Smooth muscle cell (in vitro differentiated cells): ENCODE data around the gene ASIC2. TPM values are rescaled to one million over a fixed set of nuclear protein-coding genes. Genes with fewer than 3 reads are reported as not detected.

Source experiments
- DNase-seq: peaks from one replicate; lab custom pipeline; 2025; ENCODE audit not compliant: unreplicated experiment; lab: John Stamatoyannopoulos, UW
- H2AFZ ChIP-seq: fragments of 200-600 bp; sonication (generic); 2 replicates; pipeline ENCODE4 v1.6.0; 2016; ENCODE audit warnings: antibody characterized with exemption, low read depth, mild to moderate bottlenecking
- H3F3A ChIP-seq: fragments of 200-600 bp; sonication (generic); 2 replicates; pipeline ENCODE4 v1.6.0; 2017; ENCODE audit warnings: antibody characterized with exemption, low read depth
- H3K27ac ChIP-seq: fragments of 200-600 bp; sonication (generic); 2 replicates; pipeline ENCODE4 v1.5.1; 2016; ENCODE audit warnings: low read depth, mild to moderate bottlenecking
- H3K27me3 ChIP-seq: fragments of 200-600 bp; sonication (generic); 2 replicates; pipeline ENCODE4 v1.6.1; 2016; ENCODE audit warnings: low read depth, mild to moderate bottlenecking
- H3K36me3 ChIP-seq: fragments of 200-600 bp; sonication (generic); 2 replicates; pipeline ENCODE4 v1.5.1; 2016; ENCODE audit warnings: low read depth
- H3K4me1 ChIP-seq: fragments of 200-600 bp; sonication (generic); 2 replicates; pipeline ENCODE4 v1.5.1; 2016; ENCODE audit warnings: low read depth
- H3K4me2 ChIP-seq: fragments of 200-600 bp; sonication (generic); 2 replicates; pipeline ENCODE4 v1.6.0; 2016; ENCODE audit warnings: mild to moderate bottlenecking
- H3K4me3 ChIP-seq: fragments of 200-600 bp; sonication (generic); 2 replicates; pipeline ENCODE4 v1.5.1; 2016; ENCODE audit warnings: mild to moderate bottlenecking
- H3K79me2 ChIP-seq: fragments of 200-600 bp; sonication (generic); 2 replicates; pipeline ENCODE4 v1.6.0; 2016; ENCODE audit warnings: low read depth, mild to moderate bottlenecking
- H3K9ac ChIP-seq: fragments of 200-600 bp; sonication (generic); 2 replicates; pipeline ENCODE4 v1.6.0; 2016; ENCODE audit warnings: low read depth
- H3K9me3 ChIP-seq: fragments of 200-600 bp; sonication (generic); replicated peaks from 2 replicates; pipeline ENCODE4 v1.5.1; 2016; ENCODE audit warnings: low read depth
- H4K20me1 ChIP-seq: fragments of 200-600 bp; sonication (generic); 2 replicates; pipeline ENCODE4 v1.6.0; 2016; ENCODE audit warnings: low read depth
- CTCF ChIP-seq: fragments of 200-600 bp; sonication (generic); IDR thresholded peaks from 2 replicates; pipeline ENCODE4 v1.5.1; 2017; ENCODE audit warnings: borderline replicate concordance, mild to moderate bottlenecking, antibody characterized with exemption; ENCODE audit not compliant: insufficient read depth, poor library complexity, severe bottlenecking
- WGBS: methylation state at CpG from one replicate; pipeline ENCODE4 v1.1.7; 2016; ENCODE audit warnings: low lambda C conversion rate; 5-methylcytosine and 5-hydroxymethylcytosine counted together
- polyA plus RNA-seq: library from polyadenylated mRNA; unstranded; fragments of >200 nt; fragmentation: Nextera tagmentation; extraction: Ambion mirVana; gene quantifications from 2 replicates; pipeline ENCODE4 v1.2.1, GENCODE V29; 2016
- total RNA-seq: library from RNA; depleted of rRNA; stranded (reverse); fragments of >200 nt; gene quantifications from 2 replicates; pipeline ENCODE4 v1.2.3, GENCODE V29; 2014

The ASIC2 gene
- total and polyA plus RNA-seq, 2 experiments from 2014 or later: 0.18 to 0.23 TPM

- H3K27me3 ChIP-seq: peaks cover 38% of the 10 kb centered on the region
- H3K4me2 ChIP-seq: no peak overlapping the region
- no peak overlapping the region for H3K9ac ChIP-seq
- H3K36me3 ChIP-seq: no peaks in the 10 kb centered on the region
- H2AFZ ChIP-seq: no peak overlapping the region
- H3K4me3 ChIP-seq: no peak overlapping the region
- no peak for DNase-seq
- H4K20me1 ChIP-seq: no peaks in the 10 kb centered on the region
- 68% methylated on average over 4 of the region's 4 CpGs for WGBS
- no peak overlapping the region for H3K27ac ChIP-seq
- TF ChIP-seq CTCF: no peak
- no peaks in the 10 kb centered on the region for H3K79me2 ChIP-seq
- H3K4me1 ChIP-seq: no peaks in the 10 kb centered on the region
- no peaks in the 10 kb centered on the region for H3K9me3 ChIP-seq
- no peaks in the 10 kb centered on the region for H3F3A ChIP-seq
These were observed 113.9 kb downstream of the ASIC2 start for GRCh38 chr17:33179151-33179550.

GRCh38 chr17:33178681-33179080, 114.4 kb downstream of the ASIC2 start:
- no peak overlapping the region for H3K9ac ChIP-seq
- WGBS: 91% methylated on average over 3 of the region's 3 CpGs
- H3K9me3 ChIP-seq: no peaks in the 10 kb centered on the region
- no peaks in the 10 kb centered on the region for H4K20me1 ChIP-seq
- H3K4me2 ChIP-seq: no peak overlapping the region
- no peaks in the 10 kb centered on the region for H3F3A ChIP-seq
- no peaks in the 10 kb centered on the region for H3K79me2 ChIP-seq
- peaks cover 33% of the 10 kb centered on the region for H3K27me3 ChIP-seq
- no peaks in the 10 kb centered on the region for H3K36me3 ChIP-seq
- H3K27ac ChIP-seq: no peak overlapping the region
- H3K4me1 ChIP-seq: no peaks in the 10 kb centered on the region
- H2AFZ ChIP-seq: no peak overlapping the region
- H3K4me3 ChIP-seq: no peak overlapping the region
- TF ChIP-seq CTCF: no peak
- DNase-seq: no peak

GRCh38 chr17:33175562-33175961, 117.5 kb downstream of the ASIC2 start:
- 74% methylated on average over 8 of the region's 8 CpGs for WGBS
- peaks cover 11% of the 10 kb centered on the region for H3K27me3 ChIP-seq
- DNase-seq: no peak
- H3K36me3 ChIP-seq: no peaks in the 10 kb centered on the region
- TF ChIP-seq CTCF: no peak
- H2AFZ ChIP-seq: no peak overlapping the region
- no peak overlapping the region for H3K4me3 ChIP-seq
- no peaks in the 10 kb centered on the region for H3K9me3 ChIP-seq
- no peak overlapping the region for H3K27ac ChIP-seq
- no peak overlapping the region for H3K9ac ChIP-seq
- H3K4me2 ChIP-seq: no peak overlapping the region
- no peaks in the 10 kb centered on the region for H3F3A ChIP-seq
- no peaks in the 10 kb centered on the region for H3K4me1 ChIP-seq
- H3K79me2 ChIP-seq: no peaks in the 10 kb centered on the region
- no peaks in the 10 kb centered on the region for H4K20me1 ChIP-seq

- Histone ChIP-seq H3K9ac (no peak overlapping the region), H3K27ac (no peak overlapping the region), H3K79me2 (no peaks in the 10 kb centered on the region), H3K9me3 (no peaks in the 10 kb centered on the region), H3K4me2 (no peak overlapping the region), H3K4me3 (no peak overlapping the region), H3K4me1 (no peaks in the 10 kb centered on the region), H2AFZ (no peak overlapping the region), H3F3A (no peaks in the 10 kb centered on the region), H3K27me3 (peaks cover 4% of the 10 kb centered on the region), H4K20me1 (no peaks in the 10 kb centered on the region), H3K36me3 (no peaks in the 10 kb centered on the region)
- WGBS: 75% methylated on average over 2 of the region's 2 CpGs
- no peak for TF ChIP-seq CTCF
- DNase-seq: no peak
These were observed 121.2 kb downstream of the ASIC2 start for GRCh38 chr17:33171931-33172330.
